Measurements from ENCODE around the gene PRKD2. TPM values are rescaled to one million over a fixed set of nuclear protein-coding genes. Genes with fewer than 3 reads are reported as not detected.

Gene PRKD2
- total and polyA plus RNA-seq, 11 donors: 8.4 to 32.8 (median 12.1) TPM

DNA sequence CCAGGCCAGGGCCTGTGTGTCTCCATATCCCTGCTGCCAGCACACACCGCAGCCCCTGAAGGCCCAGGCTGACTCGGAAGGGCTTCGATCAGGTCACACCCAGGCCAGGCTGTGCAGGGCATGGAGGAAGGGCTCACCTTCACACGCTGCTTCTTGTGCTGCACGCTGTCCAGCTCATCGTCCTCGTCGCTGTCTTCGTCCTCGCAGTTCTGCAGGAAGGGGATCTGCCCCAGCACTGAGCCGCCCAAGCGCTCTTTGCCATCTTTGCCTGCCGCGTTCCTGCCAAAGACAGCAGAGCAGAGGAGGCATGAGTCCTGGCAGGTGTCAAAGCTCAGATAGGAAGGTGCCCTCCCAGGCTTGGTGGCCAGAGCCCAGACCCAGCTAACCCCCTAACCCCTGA lies 13.7 kb upstream of the PRKD2 start:
- Histone ChIP-seq H3K9me3 (no peaks in the 10 kb centered on the region), H3K27me3 (no peaks in the 10 kb centered on the region), H3K4me1 (peaks cover 0 to 82% (median 22%) of the 10 kb centered on the region in 12 donors), H3K4me3 (no peak overlapping the region), H3K36me3 (peaks cover 0 to 98% (median 93%) of the 10 kb centered on the region in 9 donors), H3K27ac (no peak overlapping the region)
- 93 to 95% (median 94%) methylated on average over 14 of the region's 14 CpGs for WGBS, 4 donors
- intact Hi-C loops (cut with DNase I): no loop called here
- DNase-seq (peak in 1 of 5 donors; percentile 44), ATAC-seq (no peak)
- TF ChIP-seq POLR2A (IDR thresholded peaks at IDR 0.05) (no peak), CTCF (IDR thresholded peaks at IDR 0.05) (no peak)

- intact Hi-C loops (cut with DNase I): no loop called here
- 93 to 98% (median 96%) methylated on average over 6 to 9 of the region's 9 CpGs for WGBS, 4 donors
- no peaks in the 10 kb centered on the region for H3K27me3 ChIP-seq
- no peak for DNase-seq
- peaks cover 0 to 78% (median 21%) of the 10 kb centered on the region in 12 donors for H3K4me1 ChIP-seq
- TF ChIP-seq POLR2A (IDR thresholded peaks at IDR 0.05) (no peak), CTCF (IDR thresholded peaks at IDR 0.05) (no peak)
- peaks cover 0 to 98% (median 93%) of the 10 kb centered on the region in 9 donors for H3K36me3 ChIP-seq
- H3K4me3 ChIP-seq: no peak overlapping the region
- H3K27ac ChIP-seq: no peak overlapping the region
- no peaks in the 10 kb centered on the region for H3K9me3 ChIP-seq
- ATAC-seq: no peak
Measured at GRCh38 chr19:46730187-46730586, 13.3 kb upstream of the PRKD2 start.

DNA sequence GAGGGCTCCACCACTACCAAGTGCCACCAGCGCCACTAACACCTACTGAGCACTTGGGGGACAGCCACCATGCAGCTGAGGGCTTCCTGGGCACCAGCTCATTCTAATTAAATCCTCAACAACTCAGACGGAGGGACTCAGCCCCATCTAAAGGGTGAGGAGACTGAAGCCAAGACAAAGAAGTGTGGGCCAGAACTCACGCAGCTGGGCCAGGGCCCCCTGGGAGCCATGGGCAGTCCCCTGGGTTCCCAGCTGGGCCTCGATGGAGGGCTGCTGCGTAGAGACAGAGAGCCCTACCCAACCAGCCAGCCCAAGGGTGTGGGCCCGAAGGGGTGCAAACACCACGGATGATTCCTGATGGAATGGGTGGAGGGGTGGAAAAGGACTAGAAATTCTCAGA lies 12.8 kb upstream of the PRKD2 start:
- 71 to 92% (median 75%) methylated on average over 5 to 7 of the region's 7 CpGs for WGBS, 4 donors
- DNase-seq: peak in 1 of 5 donors; percentile 46
- H3K9me3 ChIP-seq: no peaks in the 10 kb centered on the region
- intact Hi-C loops (cut with DNase I): loop anchor here in 3 of 10 donors (2.0 kb wide), 2 partner anchors 15 to 25 kb away; no protein-coding TSS in a partner anchor
- ATAC-seq: no peak
- no peak for TF ChIP-seq POLR2A (IDR thresholded peaks at IDR 0.05)
- no peak for TF ChIP-seq CTCF (IDR thresholded peaks at IDR 0.05)
- H3K4me1 ChIP-seq: peaks cover 0 to 74% (median 21%) of the 10 kb centered on the region in 12 donors
- no peak overlapping the region for H3K4me3 ChIP-seq
- peaks cover 0 to 98% (median 94%) of the 10 kb centered on the region in 9 donors for H3K36me3 ChIP-seq
- H3K27me3 ChIP-seq: no peaks in the 10 kb centered on the region
- H3K27ac ChIP-seq: no peak overlapping the region

- ATAC-seq: peak; percentile 65 to 83 (median 68)
- intact Hi-C loops (cut with DNase I): loop anchor here in 5 of 10 donors (1.0 to 2.0 kb wide), 4 partner anchors 14 to 25 kb away; no protein-coding TSS in a partner anchor
- no peak for TF ChIP-seq POLR2A (IDR thresholded peaks at IDR 0.05)
- peak; percentile 89 to 99 (median 94) for TF ChIP-seq CTCF (IDR thresholded peaks at IDR 0.05)
- WGBS, 4 donors: 32 to 48% (median 38%) methylated on average over 9 to 20 of the region's 20 CpGs
- Histone ChIP-seq H3K9me3 (no peaks in the 10 kb centered on the region), H3K4me3 (peak overlapping the region in 2 of 12 donors; percentile 24 to 28), H3K36me3 (peaks cover 0 to 98% (median 93%) of the 10 kb centered on the region in 9 donors), H3K27me3 (no peaks in the 10 kb centered on the region), H3K27ac (peak overlapping the region; percentile 39 to 87 (median 71)), H3K4me1 (peaks cover 0 to 65% (median 21%) of the 10 kb centered on the region in 12 donors)
- DNase-seq: peak; percentile 75 to 89 (median 81)
Measured at GRCh38 chr19:46728693-46729339, 11.9 kb upstream of the PRKD2 start.

Data from heart left ventricle (tissue), 16 donors.